GM18909 (cell line): ENCODE measurements around the gene FIP1L1.

Experiments
- ATAC-seq: cut with Tn5 transposase; IDR thresholded peaks from one replicate; pipeline ENCODE4 v1.9.1; 2021; ENCODE audit warnings: mild to moderate bottlenecking; ENCODE audit not compliant: unreplicated experiment, poor library complexity

FIP1L1 gene

GRCh38 chr4:53497487-53498244 is 120.2 kb downstream of the FIP1L1 start:
- ATAC-seq: no peak

GRCh38 chr4:53498706-53499105 is 121.3 kb downstream of the FIP1L1 start:
- ATAC-seq: no peak

- no peak for ATAC-seq
Measured at GRCh38 chr4:53499791-53500190, 122.3 kb downstream of the FIP1L1 start.

GRCh38 chr4:53500546-53500945 is 123.1 kb downstream of the FIP1L1 start:
- ATAC-seq: no peak

GRCh38 chr4:53501561-53501960 is 124.1 kb downstream of the FIP1L1 start:
- no peak for ATAC-seq

GRCh38 chr4:53502094-53502493 is 124.7 kb downstream of the FIP1L1 start:
- no peak for ATAC-seq

GRCh38 chr4:53505947-53506346 is 128.5 kb downstream of the FIP1L1 start:
- no peak for ATAC-seq

GRCh38 chr4:53507058-53507457 is 129.6 kb downstream of the FIP1L1 start:
- no peak for ATAC-seq

GRCh38 chr4:53507671-53508286 is 130.3 kb downstream of the FIP1L1 start:
- no peak for ATAC-seq

GRCh38 chr4:53508446-53508845 is 131.0 kb downstream of the FIP1L1 start:
- no peak for ATAC-seq

GRCh38 chr4:53510321-53510720 is 132.9 kb downstream of the FIP1L1 start:
- no peak for ATAC-seq
